ENCODE measurements around the gene WDR3.

The WDR3 gene

DNA sequence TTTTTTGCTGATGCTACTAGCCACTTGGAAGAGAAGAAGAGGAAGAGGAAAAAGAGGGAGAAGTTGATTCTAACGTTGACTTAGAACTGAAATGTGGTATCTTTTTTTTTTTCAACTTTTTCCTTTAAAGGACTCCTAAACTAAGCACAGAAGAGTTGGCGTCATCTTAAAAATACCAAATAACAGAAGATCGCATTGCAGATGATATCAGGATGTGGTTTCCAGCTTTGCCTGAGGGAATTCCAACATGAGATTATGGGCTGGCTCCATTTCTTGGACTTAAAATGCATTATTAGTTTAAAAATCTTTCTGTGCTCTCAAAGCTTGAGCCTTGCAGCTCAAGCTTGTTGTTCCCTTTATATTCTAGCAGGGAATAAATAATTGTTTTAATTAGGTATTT is 29.8 kb downstream of the WDR3 start:
- DNase-seq: no peak

GRCh38 chr1:117964290-117965038 is 34.9 kb downstream of the WDR3 start:
- DNase-seq: no peak

DNA sequence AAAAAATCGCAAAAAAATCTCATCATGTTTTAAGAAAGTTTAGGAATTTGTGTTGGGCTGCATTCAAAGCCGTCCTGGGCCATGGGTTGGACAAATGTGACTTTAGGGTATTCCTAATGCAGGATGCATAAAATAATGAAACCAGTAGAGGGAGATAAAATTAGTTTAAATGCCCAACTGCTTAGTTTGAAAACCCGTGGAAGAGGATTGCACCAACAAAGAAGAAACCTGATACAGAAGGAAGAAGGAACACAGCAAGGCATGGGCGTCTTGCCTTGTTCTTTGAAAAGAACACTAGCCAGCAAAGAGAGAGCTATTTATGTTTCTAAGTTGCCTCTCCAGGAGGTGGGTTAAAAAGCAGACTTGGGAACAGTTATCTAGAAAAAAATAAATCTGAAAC is 37.9 kb downstream of the WDR3 start:
- DNase-seq: peak; percentile 92

DNA sequence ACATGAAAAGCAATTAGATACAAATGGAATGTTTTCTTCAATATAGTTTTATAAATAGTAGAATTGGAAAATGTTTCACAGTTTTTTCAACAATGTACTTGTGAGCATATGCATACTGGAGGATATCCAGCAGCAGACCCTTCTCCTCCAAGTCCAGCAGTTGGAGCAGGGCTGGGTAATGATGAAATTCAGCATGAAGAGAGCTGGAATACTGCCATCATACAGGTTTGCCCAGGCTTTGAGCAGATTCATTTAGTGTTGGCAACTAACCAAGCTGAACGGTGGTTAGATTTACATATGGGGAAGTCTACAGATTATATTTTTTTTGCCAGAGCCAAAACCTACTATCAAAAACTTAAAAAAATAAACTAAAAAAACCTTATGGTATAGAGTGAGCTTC is 38.3 kb downstream of the WDR3 start:
- peak; percentile 98 for DNase-seq

DNA sequence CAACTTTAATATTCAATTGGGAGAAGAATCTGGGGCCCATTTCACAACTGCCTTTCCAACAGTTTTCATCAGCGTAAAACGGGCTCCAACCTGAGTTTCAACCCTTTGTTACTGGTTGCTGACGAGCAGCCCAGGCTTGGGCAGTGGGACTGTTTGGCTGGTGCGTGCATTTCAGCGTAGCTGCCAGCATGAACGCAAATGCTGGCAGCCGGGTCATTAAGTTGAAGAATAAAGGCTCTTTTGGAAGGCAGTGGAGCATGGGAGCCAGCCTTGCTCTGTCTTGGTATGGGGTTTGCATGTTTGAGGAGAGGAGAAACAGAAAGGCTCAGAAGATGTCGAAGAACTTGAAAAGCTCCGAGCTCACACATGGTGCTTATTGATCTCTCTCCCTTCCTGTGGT is 40.7 kb downstream of the WDR3 start:
- peak; percentile 78 for DNase-seq

DNA sequence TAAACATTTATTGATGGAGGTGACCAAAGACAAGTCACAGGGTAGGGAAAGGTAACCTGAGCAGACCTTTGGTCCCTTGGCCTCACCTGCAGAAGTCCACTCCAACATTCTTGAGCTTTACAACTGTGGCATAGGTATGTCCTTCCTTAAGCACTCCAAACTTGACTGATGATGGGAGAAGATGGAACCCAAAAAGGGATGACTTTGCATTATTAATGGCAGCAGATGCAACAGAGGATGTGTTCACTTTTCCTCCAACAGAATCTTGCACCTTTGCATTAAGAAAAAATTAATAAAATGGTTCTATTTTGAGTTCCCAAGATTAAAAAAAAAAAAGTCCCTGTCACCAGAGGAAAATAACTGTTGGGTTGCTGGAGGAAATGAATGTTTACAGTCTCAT is 42.2 kb downstream of the WDR3 start:
- DNase-seq: no peak

DNA sequence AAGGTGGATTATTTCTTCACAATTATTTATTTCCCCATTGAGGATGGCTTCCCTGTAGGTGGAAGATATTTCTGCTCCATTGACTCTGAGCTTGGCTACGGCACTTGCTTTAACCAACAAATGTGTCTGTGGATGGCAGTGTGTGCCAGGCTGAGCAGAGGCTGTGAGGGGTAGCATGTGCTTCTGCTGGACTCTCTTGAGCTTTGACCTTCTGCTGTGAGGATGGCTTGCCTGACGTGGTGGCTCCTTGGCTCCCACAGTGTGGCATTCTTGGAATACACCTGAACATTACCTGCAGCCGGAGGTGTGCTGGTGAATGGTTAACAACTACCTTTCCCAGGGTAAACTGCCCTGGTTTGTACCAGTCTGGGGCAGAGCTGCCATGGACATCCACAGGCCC is 46.8 kb downstream of the WDR3 start:
- DNase-seq: no peak

DNA sequence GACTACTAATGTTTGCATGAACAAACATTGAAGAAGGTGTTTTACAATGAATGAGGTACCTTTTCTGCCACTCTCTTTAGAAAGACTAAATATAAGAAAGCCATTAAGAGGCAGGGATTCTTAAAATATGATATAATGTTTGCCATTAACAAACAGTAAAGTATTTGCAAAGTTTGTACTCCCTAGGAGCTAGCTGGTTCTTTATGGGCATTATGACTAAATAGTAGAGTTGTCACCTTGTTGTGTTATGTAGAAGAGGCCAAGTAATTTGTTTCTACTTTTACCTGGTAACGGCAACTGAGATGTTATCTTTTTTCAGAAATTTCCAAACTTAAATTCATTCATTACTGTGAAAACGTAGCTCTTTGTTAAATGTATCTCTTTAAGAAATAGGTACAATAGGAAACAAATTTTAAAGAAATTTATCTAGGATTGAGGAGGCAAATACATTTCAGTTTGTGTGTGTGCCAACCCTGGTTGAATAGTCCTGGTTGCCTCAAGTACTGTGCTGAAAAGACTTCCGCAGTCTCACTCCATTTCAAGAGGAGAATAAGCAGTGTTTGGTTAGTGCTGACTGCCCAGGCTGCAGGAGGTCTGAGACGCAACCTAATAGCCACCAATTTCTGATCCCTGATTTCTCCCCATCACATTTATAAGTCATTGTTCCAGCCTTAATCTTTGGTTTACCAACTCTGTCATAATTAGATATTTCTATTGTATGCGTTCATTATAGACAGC is 52.1 kb downstream of the WDR3 start:
- no peak for DNase-seq

DNA sequence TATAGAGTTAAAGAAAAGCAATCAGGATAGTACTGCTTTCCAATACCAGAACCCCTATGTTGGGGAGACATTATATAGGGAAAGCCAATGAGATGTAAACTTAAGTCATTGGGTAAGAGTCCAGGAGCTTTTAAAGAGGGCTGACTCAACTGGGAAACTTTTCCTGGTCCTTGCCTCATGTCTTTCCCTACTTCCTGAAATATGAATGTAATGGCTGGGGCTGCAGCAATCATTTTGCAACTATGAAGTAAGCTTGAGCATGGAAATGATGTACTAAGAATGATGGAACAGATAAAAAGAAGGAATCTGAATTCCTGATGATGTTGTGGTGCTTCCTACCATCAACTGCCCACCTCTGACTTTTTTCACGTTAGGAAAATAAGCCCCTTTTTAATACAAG is 55.7 kb downstream of the WDR3 start:
- no peak for DNase-seq

GRCh38 chr1:117985973-117986372 is 56.4 kb downstream of the WDR3 start:
- DNase-seq: no peak

- DNase-seq: no peak
Measured at GRCh38 chr1:118004312-118004711, 74.8 kb downstream of the WDR3 start.

GRCh38 chr1:118007391-118007790 is 77.9 kb downstream of the WDR3 start:
- no peak for DNase-seq

GRCh38 chr1:118008011-118008410 is 78.5 kb downstream of the WDR3 start:
- DNase-seq: no peak

DNA sequence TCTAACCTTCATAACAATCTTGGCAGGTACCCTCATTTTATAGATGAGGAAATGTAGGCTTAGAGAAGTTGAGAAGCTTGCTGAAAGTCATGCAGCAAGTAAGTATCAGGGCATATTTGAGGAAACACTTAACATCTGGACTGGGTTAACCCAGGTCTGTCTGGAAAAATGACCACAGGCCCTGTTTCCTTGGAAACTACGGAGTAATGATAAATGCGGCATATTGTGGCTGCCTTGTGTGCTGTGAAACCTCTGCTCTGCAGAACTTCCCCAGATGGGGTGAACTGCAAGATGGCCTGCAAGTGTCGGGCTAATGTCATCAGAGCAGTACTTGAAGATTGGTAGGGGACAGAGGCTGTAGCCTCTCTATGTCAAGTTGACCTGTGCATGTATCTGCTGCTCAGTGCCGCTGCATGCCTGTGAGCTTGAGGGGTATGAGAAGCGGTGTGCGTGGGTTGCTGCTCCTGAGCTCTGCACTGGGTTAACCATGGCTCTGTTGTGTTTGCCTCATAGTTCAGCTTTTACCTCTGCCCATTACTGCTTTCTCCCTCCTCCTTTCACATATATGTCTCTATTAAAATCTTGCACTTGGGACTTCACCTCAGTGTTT is 83.1 kb downstream of the WDR3 start:
- DNase-seq: no peak

- DNase-seq: no peak
Measured at GRCh38 chr1:118013336-118013735, 83.8 kb downstream of the WDR3 start.

DNA sequence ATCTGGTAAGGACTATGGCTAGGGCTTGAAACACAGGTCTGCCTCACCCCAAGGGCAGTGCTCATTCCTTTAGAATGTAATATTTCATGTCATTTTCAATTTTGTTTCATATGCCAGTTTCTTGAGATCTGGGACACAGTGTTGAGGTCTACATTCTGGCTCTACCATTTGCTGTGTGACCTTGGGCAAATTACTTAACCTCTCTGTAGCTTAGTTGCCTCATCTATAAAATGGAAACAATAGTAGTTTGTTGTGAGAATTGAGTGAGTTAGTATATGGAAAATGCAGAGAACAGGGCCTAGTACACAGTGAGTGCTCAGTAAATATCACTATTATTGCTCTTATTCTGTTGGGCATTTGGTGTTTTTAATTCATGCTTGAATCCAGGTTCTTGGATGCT is 84.4 kb downstream of the WDR3 start:
- DNase-seq: no peak

Data from NCI-H446 treated with DMSO at 0.1 percent for 48 hours (cell line).